ENCODE data around the gene INTS6.

- TF ChIP-seq CTCF (IDR thresholded peaks at IDR 0.05) (no peak), POLR2A (IDR thresholded peaks at IDR 0.05) (no peak)
Measured at GRCh38 chr13:51339354-51339753, 113.5 kb downstream of the INTS6 start, which contains the start of gene SERPINE3.
